AML-193 (cell line): ENCODE measurements around the gene PROCA1.
"Not testable (repeated sequence)": the region's sequence is repeated elsewhere in the genome, so short reads cannot be mapped to it uniquely, and the experiment has no call there.

Experiments used
- DNase-seq, 2 experiments: peaks; one replicate each; lab custom pipeline; 2025; lab: John Stamatoyannopoulos, UW

Gene PROCA1

GRCh38 chr17:28744104-28744971 lies 32.6 kb upstream of the PROCA1 start:
- DNase-seq, result peak in 1 of 2 experiments; percentile 25

- peak; percentile 68 to 80 for DNase-seq
Observed at GRCh38 chr17:28743243-28744103, 31.8 kb upstream of the PROCA1 start, which contains the start of gene TRAF4. Gene TRAF4 (plus strand): TSS chr17:28744011. CDS start chr17:28744113, 102 bp downstream.

GRCh38 chr17:28741358-28742349 lies 30.0 kb upstream of the PROCA1 start:
- peak; percentile 93 to 97 for DNase-seq

GRCh38 chr17:28740406-28741357 lies 29.0 kb upstream of the PROCA1 start:
- no peak for DNase-seq

- no peak for DNase-seq
Observed at GRCh38 chr17:28738680-28739384, 27.1 kb upstream of the PROCA1 start.

GRCh38 chr17:28737770-28738679 lies 26.3 kb upstream of the PROCA1 start:
- DNase-seq, result no peak

GRCh38 chr17:28737316-28737715 lies 25.6 kb upstream of the PROCA1 start:
- no peak for DNase-seq

- not testable (repeated sequence) for DNase-seq
Observed at GRCh38 chr17:28735913-28736769, 24.5 kb upstream of the PROCA1 start.

GRCh38 chr17:28735242-28735722 lies 23.6 kb upstream of the PROCA1 start:
- DNase-seq, result no peak

- no peak for DNase-seq
Observed at GRCh38 chr17:28734712-28735241, 23.1 kb upstream of the PROCA1 start.

- DNase-seq, result no peak
Observed at GRCh38 chr17:28733346-28733745, 21.7 kb upstream of the PROCA1 start.

GRCh38 chr17:28729950-28730330 lies 18.3 kb upstream of the PROCA1 start:
- DNase-seq, result no peak

GRCh38 chr17:28728364-28729200 lies 16.9 kb upstream of the PROCA1 start, which contains the start of gene NEK8:
Gene NEK8 (plus strand): TSS chr17:28728788. CDS start chr17:28728814, 26 bp downstream.
- peak; percentile 98 for DNase-seq

GRCh38 chr17:28726627-28727491 lies 15.2 kb upstream of the PROCA1 start:
- DNase-seq, result peak; percentile 97

GRCh38 chr17:28726226-28726626 lies 14.5 kb upstream of the PROCA1 start, which contains the start of gene TLCD1:
Gene TLCD1 (minus strand): TSS chr17:28726233. CDS start chr17:28726097, 136 bp downstream.
- DNase-seq, result peak; percentile 70 to 80
